ENCODE measurements around the gene FAM227A.
"Not testable (repeated sequence)": the region's sequence is repeated elsewhere in the genome, so short reads cannot be mapped to it uniquely, and the experiment has no call there.

The FAM227A gene

GRCh38 chr22:38657045-38657909 is 1.1 kb upstream of the FAM227A start:
- H3K4me3 ChIP-seq (ENCODE audit: low read length) = peak overlapping the region; percentile 90
- peak; percentile 14 for DNase-seq (ENCODE audit: low read depth)
- TF ChIP-seq, protein P1, sequence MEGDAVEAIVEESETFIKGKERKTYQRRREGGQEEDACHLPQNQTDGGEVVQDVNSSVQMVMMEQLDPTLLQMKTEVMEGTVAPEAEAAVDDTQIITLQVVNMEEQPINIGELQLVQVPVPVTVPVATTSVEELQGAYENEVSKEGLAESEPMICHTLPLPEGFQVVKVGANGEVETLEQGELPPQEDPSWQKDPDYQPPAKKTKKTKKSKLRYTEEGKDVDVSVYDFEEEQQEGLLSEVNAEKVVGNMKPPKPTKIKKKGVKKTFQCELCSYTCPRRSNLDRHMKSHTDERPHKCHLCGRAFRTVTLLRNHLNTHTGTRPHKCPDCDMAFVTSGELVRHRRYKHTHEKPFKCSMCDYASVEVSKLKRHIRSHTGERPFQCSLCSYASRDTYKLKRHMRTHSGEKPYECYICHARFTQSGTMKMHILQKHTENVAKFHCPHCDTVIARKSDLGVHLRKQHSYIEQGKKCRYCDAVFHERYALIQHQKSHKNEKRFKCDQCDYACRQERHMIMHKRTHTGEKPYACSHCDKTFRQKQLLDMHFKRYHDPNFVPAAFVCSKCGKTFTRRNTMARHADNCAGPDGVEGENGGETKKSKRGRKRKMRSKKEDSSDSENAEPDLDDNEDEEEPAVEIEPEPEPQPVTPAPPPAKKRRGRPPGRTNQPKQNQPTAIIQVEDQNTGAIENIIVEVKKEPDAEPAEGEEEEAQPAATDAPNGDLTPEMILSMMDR (conservative IDR thresholded peaks at IDR 0.05; ENCODE audit: low read length) = no peak

GRCh38 chr22:38655519-38656255 is 505 bp downstream of the FAM227A start:
- DNase-seq (ENCODE audit: low read depth) = peak; percentile 44
- TF ChIP-seq, protein P1 (conservative IDR thresholded peaks at IDR 0.05; ENCODE audit: low read length) = no peak
- H3K4me3 ChIP-seq (ENCODE audit: low read length) = peak overlapping the region; percentile 90

GRCh38 chr22:38653741-38654140 is 2.5 kb downstream of the FAM227A start:
- TF ChIP-seq, protein P1 (conservative IDR thresholded peaks at IDR 0.05; ENCODE audit: low read length) = no peak
- no peak for DNase-seq (ENCODE audit: low read depth)
- H3K4me3 ChIP-seq (ENCODE audit: low read length) = no peak overlapping the region

- H3K4me3 ChIP-seq (ENCODE audit: low read length) = no peak overlapping the region
- no peak for DNase-seq (ENCODE audit: low read depth)
- TF ChIP-seq, protein P1 (conservative IDR thresholded peaks at IDR 0.05; ENCODE audit: low read length) = no peak
Measured at GRCh38 chr22:38652859-38653258, 3.3 kb downstream of the FAM227A start.

GRCh38 chr22:38649841-38650522 is 6.2 kb downstream of the FAM227A start:
- TF ChIP-seq, protein P1 (conservative IDR thresholded peaks at IDR 0.05; ENCODE audit: low read length) = no peak
- no peak for DNase-seq (ENCODE audit: low read depth)
- no peak overlapping the region for H3K4me3 ChIP-seq (ENCODE audit: low read length)

GRCh38 chr22:38645430-38645829 is 10.8 kb downstream of the FAM227A start:
- TF ChIP-seq, protein P1 (conservative IDR thresholded peaks at IDR 0.05; ENCODE audit: low read length) = no peak
- no peak for DNase-seq (ENCODE audit: low read depth)
- no peak overlapping the region for H3K4me3 ChIP-seq (ENCODE audit: low read length)

DNA sequence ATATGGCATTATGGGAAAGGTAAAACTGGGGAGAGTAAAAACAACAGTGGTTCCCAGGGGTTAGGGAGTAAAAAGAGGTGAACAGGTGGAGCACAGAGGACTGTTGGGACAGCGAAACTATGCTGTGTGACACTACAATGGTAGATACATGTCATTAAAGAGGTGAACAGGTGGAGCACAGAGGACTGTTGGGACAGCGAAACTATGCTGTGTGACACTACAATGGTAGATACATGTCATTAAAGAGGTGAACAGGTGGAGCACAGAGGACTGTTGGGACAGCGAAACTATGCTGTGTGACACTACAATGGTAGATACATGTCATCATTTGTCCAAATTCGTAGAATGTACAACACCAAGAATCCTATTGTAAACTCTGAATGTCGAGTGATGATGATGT is 11.9 kb downstream of the FAM227A start:
- not testable (repeated sequence) for DNase-seq (ENCODE audit: low read depth); H3K4me3 ChIP-seq (ENCODE audit: low read length)

Data from AG10803 (cell line).